HEK293 (cell line): ENCODE data around the gene GOLGA6L9.
"Not testable (repeated sequence)": the region's sequence is repeated elsewhere in the genome, so short reads cannot be mapped to it uniquely, and the experiment has no call there.

ENCODE experiments used
- CTCF ChIP-seq: fragments of 450-650 bp; formaldehyde crosslinking; IDR thresholded peaks from 2 replicates; pipeline ENCODE4 v1.5.1; 2016; ENCODE audit warnings: missing biosample characterization, missing genetic modification characterization
- YY1 ChIP-seq: fragments of 450-650 bp; formaldehyde crosslinking; IDR thresholded peaks from 2 replicates; pipeline ENCODE4 v1.5.1; 2018; ENCODE audit warnings: missing biosample characterization, missing genetic modification characterization
- ZBTB1 ChIP-seq: fragments of 450-650 bp; formaldehyde crosslinking; IDR thresholded peaks from 2 replicates; pipeline ENCODE4 v1.5.1; 2016; ENCODE audit warnings: missing biosample characterization, missing genetic modification characterization
- ZNF10 ChIP-seq: fragments of 450-650 bp; formaldehyde crosslinking; IDR thresholded peaks from 2 replicates; pipeline ENCODE4 v1.5.1; 2017; ENCODE audit warnings: missing biosample characterization, missing genetic modification characterization
- ZNF140 ChIP-seq: fragments of 450-650 bp; formaldehyde crosslinking; IDR thresholded peaks from 2 replicates; pipeline ENCODE4 v1.5.1; 2016; ENCODE audit warnings: missing biosample characterization, missing genetic modification characterization
- ZNF19 ChIP-seq: fragments of 450-650 bp; formaldehyde crosslinking; IDR thresholded peaks from 2 replicates; pipeline ENCODE4; 2016; ENCODE audit warnings: missing biosample characterization, missing genetic modification characterization, low read depth
- ZNF48 ChIP-seq: fragments of 450-650 bp; formaldehyde crosslinking; IDR thresholded peaks from 2 replicates; pipeline ENCODE4 v1.5.1; 2016; ENCODE audit warnings: missing biosample characterization, missing genetic modification characterization
- ZNF776 ChIP-seq: fragments of 450-650 bp; formaldehyde crosslinking; IDR thresholded peaks from 2 replicates; pipeline ENCODE4 v1.5.0; 2017; ENCODE audit warnings: missing biosample characterization, missing genetic modification characterization, borderline replicate concordance
- TF ChIP-seq, protein P1 (sequence below): fragments of 450-650 bp; formaldehyde crosslinking; IDR thresholded peaks from 2 replicates; pipeline ENCODE4 v1.5.1; 2016; ENCODE audit warnings: missing biosample characterization, missing genetic modification characterization, borderline replicate concordance
- TF ChIP-seq, protein P2 (sequence below): fragments of 450-650 bp; formaldehyde crosslinking; IDR thresholded peaks from 2 replicates; pipeline ENCODE4 v1.5.1; 2016; ENCODE audit warnings: missing biosample characterization, missing genetic modification characterization

GRCh38 chr15:82475345-82475967 is 45.8 kb downstream of the GOLGA6L9 start:
- TF ChIP-seq, protein P1, sequence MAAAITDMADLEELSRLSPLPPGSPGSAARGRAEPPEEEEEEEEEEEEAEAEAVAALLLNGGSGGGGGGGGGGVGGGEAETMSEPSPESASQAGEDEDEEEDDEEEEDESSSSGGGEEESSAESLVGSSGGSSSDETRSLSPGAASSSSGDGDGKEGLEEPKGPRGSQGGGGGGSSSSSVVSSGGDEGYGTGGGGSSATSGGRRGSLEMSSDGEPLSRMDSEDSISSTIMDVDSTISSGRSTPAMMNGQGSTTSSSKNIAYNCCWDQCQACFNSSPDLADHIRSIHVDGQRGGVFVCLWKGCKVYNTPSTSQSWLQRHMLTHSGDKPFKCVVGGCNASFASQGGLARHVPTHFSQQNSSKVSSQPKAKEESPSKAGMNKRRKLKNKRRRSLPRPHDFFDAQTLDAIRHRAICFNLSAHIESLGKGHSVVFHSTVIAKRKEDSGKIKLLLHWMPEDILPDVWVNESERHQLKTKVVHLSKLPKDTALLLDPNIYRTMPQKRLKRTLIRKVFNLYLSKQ (tag by site-specific recombination), result not testable (repeated sequence)
- TF ChIP-seq ZNF140 (tag by site-specific recombination); ZNF19; ZNF776; ZBTB1 (tag by site-specific recombination); ZNF10; YY1 (tag by site-specific recombination); CTCF (tag by site-specific recombination); ZNF48 (tag by site-specific recombination): not testable (repeated sequence)
- TF ChIP-seq, protein P2, sequence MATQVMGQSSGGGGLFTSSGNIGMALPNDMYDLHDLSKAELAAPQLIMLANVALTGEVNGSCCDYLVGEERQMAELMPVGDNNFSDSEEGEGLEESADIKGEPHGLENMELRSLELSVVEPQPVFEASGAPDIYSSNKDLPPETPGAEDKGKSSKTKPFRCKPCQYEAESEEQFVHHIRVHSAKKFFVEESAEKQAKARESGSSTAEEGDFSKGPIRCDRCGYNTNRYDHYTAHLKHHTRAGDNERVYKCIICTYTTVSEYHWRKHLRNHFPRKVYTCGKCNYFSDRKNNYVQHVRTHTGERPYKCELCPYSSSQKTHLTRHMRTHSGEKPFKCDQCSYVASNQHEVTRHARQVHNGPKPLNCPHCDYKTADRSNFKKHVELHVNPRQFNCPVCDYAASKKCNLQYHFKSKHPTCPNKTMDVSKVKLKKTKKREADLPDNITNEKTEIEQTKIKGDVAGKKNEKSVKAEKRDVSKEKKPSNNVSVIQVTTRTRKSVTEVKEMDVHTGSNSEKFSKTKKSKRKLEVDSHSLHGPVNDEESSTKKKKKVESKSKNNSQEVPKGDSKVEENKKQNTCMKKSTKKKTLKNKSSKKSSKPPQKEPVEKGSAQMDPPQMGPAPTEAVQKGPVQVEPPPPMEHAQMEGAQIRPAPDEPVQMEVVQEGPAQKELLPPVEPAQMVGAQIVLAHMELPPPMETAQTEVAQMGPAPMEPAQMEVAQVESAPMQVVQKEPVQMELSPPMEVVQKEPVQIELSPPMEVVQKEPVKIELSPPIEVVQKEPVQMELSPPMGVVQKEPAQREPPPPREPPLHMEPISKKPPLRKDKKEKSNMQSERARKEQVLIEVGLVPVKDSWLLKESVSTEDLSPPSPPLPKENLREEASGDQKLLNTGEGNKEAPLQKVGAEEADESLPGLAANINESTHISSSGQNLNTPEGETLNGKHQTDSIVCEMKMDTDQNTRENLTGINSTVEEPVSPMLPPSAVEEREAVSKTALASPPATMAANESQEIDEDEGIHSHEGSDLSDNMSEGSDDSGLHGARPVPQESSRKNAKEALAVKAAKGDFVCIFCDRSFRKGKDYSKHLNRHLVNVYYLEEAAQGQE, result not testable (repeated sequence)
